Fibroblast of villous mesenchyme (primary cell): Measurements from ENCODE around the gene DOCK11. TPM values are rescaled to one million over a fixed set of nuclear protein-coding genes. Genes with fewer than 3 reads are reported as not detected.
A peak's percentile ranks its signal among the peaks of the same experiment; 100 is the strongest.

Experiments used
- DNase-seq: peaks from one replicate; pipeline ENCODE4 v3.0.0-alpha.2; 2010; ENCODE audit warnings: low read depth
- H3K4me3 ChIP-seq: 2 replicates; pipeline ENCODE4 v1.5.1; 2011; ENCODE audit warnings: low read depth, mild to moderate bottlenecking, low read length
- total RNA-seq: library from RNA; depleted of rRNA; stranded (reverse); fragments of >200 nt; gene quantifications from 2 replicates; pipeline ENCODE4 v1.2.3, GENCODE V29; 2012
- TF ChIP-seq, protein P1 (sequence below): IDR thresholded peaks from 2 replicates; pipeline ENCODE4 v1.5.1; 2012; ENCODE audit warnings: low read depth, mild to moderate bottlenecking, low read length; ENCODE audit not compliant: insufficient read depth

DOCK11 gene
- total RNA-seq, 1 donor: 50.1 TPM

DNA sequence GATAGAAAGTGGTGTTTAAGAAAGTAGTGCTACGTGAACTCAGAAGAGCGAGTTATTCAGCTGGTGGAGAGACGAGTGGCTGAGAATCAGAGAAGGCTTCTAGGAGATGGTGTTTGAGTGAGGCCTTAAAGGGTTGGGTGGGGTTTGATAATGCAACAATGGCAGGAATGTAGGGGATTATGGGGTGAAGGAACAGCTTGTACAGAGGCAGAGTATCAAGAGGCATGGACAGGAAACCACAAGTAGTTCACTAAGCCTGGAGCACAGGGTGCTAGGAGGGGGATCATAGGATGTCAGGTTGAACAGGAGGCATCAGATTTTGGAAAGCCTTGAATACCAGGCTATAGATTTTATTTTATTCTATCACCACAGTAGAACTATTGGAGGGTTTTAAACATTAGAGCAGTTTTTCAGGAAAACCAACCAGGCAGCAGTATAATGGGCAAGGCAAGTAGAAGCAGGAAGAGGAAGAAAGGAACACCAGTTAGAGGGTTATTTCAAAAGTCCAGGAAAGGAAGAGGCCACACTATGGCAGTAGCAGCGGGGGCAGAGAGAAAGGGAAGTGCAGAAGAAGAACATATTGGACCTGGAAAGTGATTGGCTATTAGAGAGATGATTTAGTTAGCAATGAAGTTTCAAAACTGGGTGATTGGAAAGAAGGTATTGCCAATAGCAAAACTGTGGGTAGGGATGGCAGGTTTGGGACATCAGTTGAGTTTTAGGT, 99.2 kb downstream of the DOCK11 start:
- DNase-seq: peak; percentile 55
- TF ChIP-seq, protein P1, sequence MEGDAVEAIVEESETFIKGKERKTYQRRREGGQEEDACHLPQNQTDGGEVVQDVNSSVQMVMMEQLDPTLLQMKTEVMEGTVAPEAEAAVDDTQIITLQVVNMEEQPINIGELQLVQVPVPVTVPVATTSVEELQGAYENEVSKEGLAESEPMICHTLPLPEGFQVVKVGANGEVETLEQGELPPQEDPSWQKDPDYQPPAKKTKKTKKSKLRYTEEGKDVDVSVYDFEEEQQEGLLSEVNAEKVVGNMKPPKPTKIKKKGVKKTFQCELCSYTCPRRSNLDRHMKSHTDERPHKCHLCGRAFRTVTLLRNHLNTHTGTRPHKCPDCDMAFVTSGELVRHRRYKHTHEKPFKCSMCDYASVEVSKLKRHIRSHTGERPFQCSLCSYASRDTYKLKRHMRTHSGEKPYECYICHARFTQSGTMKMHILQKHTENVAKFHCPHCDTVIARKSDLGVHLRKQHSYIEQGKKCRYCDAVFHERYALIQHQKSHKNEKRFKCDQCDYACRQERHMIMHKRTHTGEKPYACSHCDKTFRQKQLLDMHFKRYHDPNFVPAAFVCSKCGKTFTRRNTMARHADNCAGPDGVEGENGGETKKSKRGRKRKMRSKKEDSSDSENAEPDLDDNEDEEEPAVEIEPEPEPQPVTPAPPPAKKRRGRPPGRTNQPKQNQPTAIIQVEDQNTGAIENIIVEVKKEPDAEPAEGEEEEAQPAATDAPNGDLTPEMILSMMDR: no peak

DNA sequence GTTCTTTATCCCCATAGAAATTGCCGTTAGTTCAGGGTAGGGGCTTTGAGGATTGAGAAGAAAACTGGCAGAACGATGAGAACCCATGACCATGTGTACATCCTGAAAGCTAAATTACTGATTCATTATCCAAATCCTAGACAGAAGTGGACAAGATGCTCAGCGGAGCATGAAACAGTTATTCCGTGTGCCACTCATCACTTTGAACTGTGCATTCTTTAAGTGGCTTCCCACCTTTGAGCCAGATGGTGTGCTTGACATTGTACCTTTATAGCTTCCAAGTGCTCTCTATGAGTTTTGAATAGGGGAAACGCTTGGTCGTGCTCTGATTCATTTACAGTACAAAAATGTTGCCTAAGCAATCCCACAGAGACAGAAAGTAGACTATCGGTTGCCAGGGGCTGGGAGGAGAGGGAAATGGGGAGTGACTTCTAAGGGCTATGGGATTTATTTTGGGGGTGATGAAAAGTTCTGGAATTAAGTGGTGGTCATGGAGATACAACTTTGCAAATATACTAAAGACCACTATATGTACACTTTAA, 100.0 kb downstream of the DOCK11 start:
- H3K4me3 ChIP-seq: no peak overlapping the region
- no peak for DNase-seq
- TF ChIP-seq, protein P1: no peak

More for the DNA sequence above, 99.2 kb downstream of the DOCK11 start:
- no peak overlapping the region for H3K4me3 ChIP-seq

DNA sequence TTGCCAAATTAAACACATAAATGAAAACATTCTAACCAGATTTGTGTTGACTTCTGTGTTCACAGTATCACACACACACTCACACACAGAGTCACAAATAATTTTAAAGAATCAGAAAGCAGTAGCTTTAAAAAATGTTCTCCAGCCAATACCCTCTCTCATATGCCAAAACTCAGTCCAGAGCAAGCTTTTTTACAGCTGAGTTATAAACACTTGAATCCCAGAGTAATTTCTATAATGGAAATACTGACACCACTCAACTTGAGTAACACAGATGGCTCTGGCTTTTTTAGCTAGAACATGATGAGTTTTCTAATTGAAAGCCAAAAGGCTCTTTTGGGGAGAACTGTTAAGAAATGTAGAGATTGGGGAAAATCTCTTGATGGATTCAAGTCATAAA, 100.8 kb downstream of the DOCK11 start:
- no peak for DNase-seq
- TF ChIP-seq, protein P1: no peak
- no peak overlapping the region for H3K4me3 ChIP-seq

DNA sequence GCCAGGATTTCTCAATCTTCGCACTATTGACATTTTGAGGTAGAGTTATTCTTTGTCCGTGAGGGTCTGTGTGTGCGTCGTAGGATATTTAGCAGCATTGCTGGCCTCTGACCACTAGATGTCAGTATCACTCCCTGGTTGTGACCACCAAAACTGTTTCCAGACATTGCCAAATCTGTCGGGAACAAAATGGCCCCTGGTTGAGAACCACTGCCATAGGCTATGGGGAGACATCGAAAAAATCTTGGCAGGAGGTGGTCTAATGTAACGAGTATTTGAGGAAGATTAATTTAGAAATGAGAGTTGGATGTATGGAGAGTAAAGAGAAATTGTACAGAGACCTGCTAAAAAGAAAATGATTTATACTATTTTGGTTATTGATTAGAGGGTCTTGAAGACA, 108.4 kb downstream of the DOCK11 start:
- no peak overlapping the region for H3K4me3 ChIP-seq
- peak; percentile 60 for DNase-seq
- TF ChIP-seq, protein P1: peak; percentile 80

DNA sequence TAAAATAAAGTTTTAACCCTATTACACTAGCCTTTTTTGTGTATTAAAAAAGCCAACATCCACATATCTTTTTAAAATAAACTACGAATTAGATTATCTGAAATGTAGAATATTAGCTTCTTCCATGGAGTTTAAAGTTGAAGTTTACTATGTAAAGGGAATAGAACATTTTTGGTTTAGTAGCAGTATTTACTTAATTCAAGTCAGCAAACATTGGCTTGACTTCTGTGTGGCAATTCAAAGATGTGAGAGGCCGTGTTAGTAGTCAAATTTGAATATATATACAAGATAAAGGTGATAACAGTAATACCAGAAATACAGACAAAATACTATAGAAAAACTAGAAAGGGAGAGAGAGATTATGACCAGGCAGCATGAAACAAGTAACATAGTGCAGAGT, 116.7 kb downstream of the DOCK11 start:
- TF ChIP-seq, protein P1: no peak
- no peak overlapping the region for H3K4me3 ChIP-seq
- no peak for DNase-seq

DNA sequence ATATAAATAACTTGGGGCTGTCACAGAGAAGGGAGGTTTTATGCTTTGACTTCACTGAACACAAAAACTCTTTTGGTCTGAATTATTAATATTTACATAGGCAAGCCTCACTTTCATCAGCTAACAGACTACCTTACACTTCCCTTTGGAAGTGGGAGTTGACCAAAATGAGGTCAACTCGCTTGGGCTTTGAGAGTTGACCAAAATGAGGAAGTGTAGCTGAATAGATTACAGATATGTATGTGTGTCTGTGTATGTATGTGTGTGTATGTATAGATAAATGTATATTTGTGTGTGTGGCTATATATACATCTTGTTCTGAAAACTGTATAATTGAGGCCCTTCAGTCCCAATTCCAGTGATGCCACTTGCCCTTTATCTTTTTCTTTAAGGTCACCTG, 118.5 kb downstream of the DOCK11 start:
- TF ChIP-seq, protein P1: no peak
- H3K4me3 ChIP-seq: no peak overlapping the region
- no peak for DNase-seq
